Measurements from ENCODE around the gene FAT1. TPM values are rescaled to one million over a fixed set of nuclear protein-coding genes. Genes with fewer than 3 reads are reported as not detected.

The FAT1 gene
- total and polyA plus RNA-seq, 2 donors (not counting 3 experiments of a cell fraction or from before 2014, with no cell fraction given): 9.2 to 9.8 TPM

GRCh38 chr4:186707996-186708395, 15.7 kb downstream of the FAT1 start:
- FAIRE-seq: peak; percentile 44

More at GRCh38 chr4:186707996-186708395, 15.7 kb downstream of the FAT1 start:
- H3K4me1 ChIP-seq (ENCODE audit: control insufficient read depth, extremely low read depth, insufficient read depth, low read length): no peaks in the 10 kb centered on the region
- H3K36me3 ChIP-seq (ENCODE audit: control insufficient read depth in 2 of 2, extremely low read depth in 1 of 2, insufficient read depth in 2 of 2, low read length in 2 of 2): no peaks in the 10 kb centered on the region
- DNase-seq (ENCODE audit: low read depth, low spot score): no peak
- H4K20me1 ChIP-seq (replicated peaks; ENCODE audit: control insufficient read depth, extremely low read depth, insufficient read depth, low read length): no peaks in the 10 kb centered on the region
- CTCF ChIA-PET: no interaction called here
- H3K27ac ChIP-seq (ENCODE audit: insufficient read depth, low read depth, low read length): no peak overlapping the region
- no peak for TF ChIP-seq GATA2 (IDR thresholded peaks at IDR 0.05; ENCODE audit: insufficient read depth, insufficient read length, low read depth, low read length)
- no peak for TF ChIP-seq POLR2A (IDR thresholded peaks at IDR 0.05; ENCODE audit: low read depth, low read length)
- no peak for TF ChIP-seq MYC (IDR thresholded peaks at IDR 0.05; ENCODE audit: low read depth, low read length)
- TF ChIP-seq MAX (IDR thresholded peaks at IDR 0.05; ENCODE audit: insufficient read depth, insufficient read length): no peak
- no peak for TF ChIP-seq FOS (IDR thresholded peaks at IDR 0.05; ENCODE audit: borderline replicate concordance, insufficient read depth, low read length)
- TF ChIP-seq POLR2AphosphoS5 (IDR thresholded peaks at IDR 0.05; ENCODE audit: insufficient read depth, low read depth, low read length): no peak
- no peak for TF ChIP-seq CTCF (IDR thresholded peaks at IDR 0.05; ENCODE audit: extremely low read depth in 1 of 2, insufficient read depth in 1 of 2, low read depth in 1 of 2, low read length in 2 of 2)
- TF ChIP-seq JUN (IDR thresholded peaks at IDR 0.05; ENCODE audit: borderline replicate concordance, insufficient read depth, insufficient read length, low read depth): no peak
- TF ChIP-seq EZH2 (IDR thresholded peaks at IDR 0.05; ENCODE audit: borderline replicate concordance, low read depth, low read length, severe bottlenecking): no peak
- no peak overlapping the region for H2AFZ ChIP-seq (ENCODE audit: low read depth, low read length)
- intact Hi-C loops (cut with micrococcal nuclease): no loop called here
- BruUV-seq (replicated peaks): no TSS peak
- POLR2A ChIA-PET: no interaction called here
- no peak overlapping the region for H3K4me3 ChIP-seq (replicated peaks in 1 of 3; ENCODE audit: insufficient read depth in 1 of 3, low read depth in 1 of 3, low read length in 3 of 3)
- no peaks in the 10 kb centered on the region for H3K27me3 ChIP-seq (ENCODE audit: control insufficient read depth in 2 of 2, insufficient read depth in 2 of 2, low read length in 2 of 2)
- H3K4me2 ChIP-seq (ENCODE audit: insufficient read depth, low read length): no peak overlapping the region
- no peaks in the 10 kb centered on the region for H3K79me2 ChIP-seq (ENCODE audit: control insufficient read depth, insufficient read depth, low read length)
- H3K9me1 ChIP-seq (replicated peaks; ENCODE audit: control insufficient read depth, extremely low read depth, insufficient read depth, low read length): no peaks in the 10 kb centered on the region
- dilution Hi-C loops (cut with MboI; ENCODE audit: extremely low pct_ligation_motif_present, low sequenced_read_pairs): no loop called here
- no peaks in the 10 kb centered on the region for H3K9me3 ChIP-seq (replicated peaks; ENCODE audit: control insufficient read depth, insufficient read depth, low read length)
- no peak overlapping the region for H3K9ac ChIP-seq (replicated peaks; ENCODE audit: extremely low read depth, insufficient read depth, low read length)
